BJ (cell line): Measurements from ENCODE around the gene GPR17. TPM values are rescaled to one million over a fixed set of nuclear protein-coding genes. Genes with fewer than 3 reads are reported as not detected.

Experiments used
- CTCF ChIA-PET: fragments of 350-600 bp; formaldehyde crosslinking; extraction: SDS; loops from one replicate; lab custom pipeline; 2021; ENCODE audit warnings: antibody characterized with exemption, inconsistent platforms; lab: Yijun Ruan, JAX
- POLR2A ChIA-PET: fragments of 300-600 bp; sonication (Branson Sonifier 250); formaldehyde crosslinking; extraction: SDS; loops from one replicate; lab custom pipeline; 2021; ENCODE audit warnings: antibody characterized with exemption; lab: Charles Lee
- DNase-seq: peaks from one replicate; pipeline ENCODE4 v3.0.0-alpha.2; 2011; ENCODE audit warnings: low read depth
- H3K27me3 ChIP-seq: 2 replicates; pipeline ENCODE4 v1.6.0; 2011; ENCODE audit warnings: low read length; ENCODE audit not compliant: control insufficient read depth, insufficient read depth
- H3K36me3 ChIP-seq: 2 replicates; pipeline ENCODE4 v1.5.1; 2011; ENCODE audit warnings: low read length; ENCODE audit not compliant: control insufficient read depth, insufficient read depth
- H3K4me3 ChIP-seq: 2 replicates; pipeline ENCODE4 v1.5.1; 2011; ENCODE audit warnings: low read depth, mild to moderate bottlenecking, control low read depth, low read length
- CTCF ChIP-seq: IDR thresholded peaks from 2 replicates; pipeline ENCODE4 v1.5.1; 2011; ENCODE audit warnings: low read depth, mild to moderate bottlenecking, control low read depth, inconsistent platforms, low read length, moderate library complexity; ENCODE audit not compliant: insufficient read depth
- polyA plus RNA-seq: library from polyadenylated mRNA; depleted of rRNA; stranded (reverse); fragments of >200 nt; gene quantifications from 2 replicates; pipeline ENCODE4 v1.2.3, GENCODE V29; 2011

GPR17 gene
- polyA plus RNA-seq, 1 experiment = not detected

DNA sequence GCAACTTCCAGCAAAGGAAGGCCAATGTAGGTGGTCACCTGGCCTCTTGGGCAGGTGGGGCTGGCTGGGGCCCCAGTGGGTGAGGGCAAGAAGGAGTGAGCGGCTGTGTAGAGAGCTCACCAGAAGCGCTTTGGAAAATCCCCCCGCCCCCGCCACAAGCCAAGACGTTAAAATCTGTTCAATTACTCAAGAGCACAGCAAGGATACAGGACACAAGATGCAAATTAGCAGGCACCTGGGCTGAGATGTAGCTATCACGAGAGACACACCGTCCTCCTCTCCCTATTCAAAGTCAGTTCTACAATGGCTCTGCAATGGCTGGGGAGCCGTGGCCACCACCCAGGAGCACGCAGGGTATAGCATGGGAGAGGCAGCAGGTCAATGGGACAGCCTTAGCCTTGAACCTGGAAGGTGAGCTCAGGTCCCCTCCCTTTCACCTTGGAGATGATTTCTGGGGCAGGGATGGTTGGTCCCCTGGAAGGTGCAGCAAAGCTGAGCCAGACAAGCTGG is 38.5 kb upstream of the GPR17 start:
- ChIA-PET CTCF (interaction anchor here (7.1 kb wide), 1 partner anchor 16 kb away, joined by 37 read pairs; no protein-coding TSS in a partner anchor), POLR2A (no interaction called here)
- no peak for DNase-seq
- TF ChIP-seq CTCF = no peak
- no peaks in the 10 kb centered on the region for H3K27me3 ChIP-seq
- H3K4me3 ChIP-seq = no peak overlapping the region
- no peaks in the 10 kb centered on the region for H3K36me3 ChIP-seq

DNA sequence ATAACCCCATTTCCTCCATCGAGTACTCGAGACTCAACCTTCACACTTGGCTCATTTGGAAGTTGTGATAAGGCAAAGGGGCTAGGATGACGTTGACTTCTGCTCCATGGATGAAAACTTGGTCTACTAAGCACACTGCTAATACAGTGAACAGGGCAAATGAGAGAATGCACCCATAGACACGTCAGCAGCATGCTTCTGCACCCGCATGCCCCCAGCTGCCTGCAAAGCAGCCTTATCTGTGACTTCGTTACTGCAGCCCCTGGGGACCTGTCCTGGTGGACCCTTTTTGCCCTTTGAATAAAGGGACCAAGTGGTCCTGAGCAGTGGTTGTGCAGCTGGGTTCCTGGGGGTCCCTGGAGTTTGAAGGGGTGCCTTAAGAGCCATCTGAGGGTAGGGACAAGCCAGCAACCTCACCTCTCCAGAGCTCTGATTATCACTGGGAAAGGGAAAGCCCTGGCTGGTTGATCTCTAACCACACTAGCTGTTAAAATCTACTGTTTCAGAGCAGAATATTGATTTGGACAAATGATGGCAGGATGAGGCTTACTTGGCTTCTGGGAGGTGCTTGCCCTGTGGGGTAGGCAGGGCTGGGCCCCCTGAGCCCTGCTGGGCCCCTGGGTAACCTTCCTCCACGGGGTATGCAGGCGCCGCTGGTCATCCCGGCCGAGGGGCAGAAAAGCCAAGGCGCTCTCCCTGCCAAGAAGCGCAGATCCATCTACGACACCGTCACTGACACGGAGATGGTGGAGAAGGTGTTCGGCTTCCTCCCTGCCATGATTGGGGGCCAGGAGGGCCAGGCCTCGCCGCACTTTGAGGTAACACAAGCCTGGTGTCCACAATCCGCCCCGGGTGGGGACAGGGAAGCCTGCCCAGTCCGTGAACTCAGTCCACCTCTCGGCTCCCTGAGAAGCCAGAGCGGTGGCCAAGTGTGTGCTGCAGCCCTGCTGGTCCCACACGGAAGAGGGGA is 37.6 kb upstream of the GPR17 start:
- ChIA-PET POLR2A (no interaction called here), CTCF (interaction anchor here (7.1 kb wide), 1 partner anchor 17 kb away, joined by 37 read pairs; no protein-coding TSS in a partner anchor)
- Histone ChIP-seq H3K27me3 (no peaks in the 10 kb centered on the region), H3K36me3 (no peaks in the 10 kb centered on the region), H3K4me3 (no peak overlapping the region)
- no peak for TF ChIP-seq CTCF
- no peak for DNase-seq

- DNase-seq = no peak
- ChIA-PET POLR2A (no interaction called here), CTCF (interaction anchor here (7.1 kb wide), 1 partner anchor 18 kb away, joined by 37 read pairs; no protein-coding TSS in a partner anchor)
- H3K36me3 ChIP-seq = no peaks in the 10 kb centered on the region
- no peak for TF ChIP-seq CTCF
- H3K27me3 ChIP-seq = no peaks in the 10 kb centered on the region
- H3K4me3 ChIP-seq = no peak overlapping the region
Observed at GRCh38 chr2:127609031-127609751, 36.8 kb upstream of the GPR17 start.

DNA sequence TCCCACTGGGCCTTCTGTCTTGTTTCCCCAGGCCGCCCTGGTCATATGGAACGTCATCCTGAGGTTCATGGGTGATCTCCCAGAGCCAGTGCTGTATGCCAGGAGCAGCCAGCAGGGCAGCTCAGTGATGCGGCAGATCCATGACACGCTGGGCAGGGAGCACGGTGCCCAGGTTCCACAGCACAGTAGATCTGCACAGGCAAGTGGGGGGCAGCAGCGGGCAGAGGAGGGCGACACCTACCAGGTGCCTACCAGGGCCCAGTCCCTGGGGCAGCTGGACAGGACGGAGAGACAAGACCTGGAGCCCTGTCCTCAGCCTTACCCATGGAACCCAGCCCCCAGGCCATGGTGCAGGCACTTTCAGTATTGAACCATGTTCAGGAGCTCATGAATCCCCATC is 36.1 kb upstream of the GPR17 start:
- CTCF ChIA-PET = interaction anchor here (7.1 kb wide), 1 partner anchor 18 kb away, joined by 37 read pairs; no protein-coding TSS in a partner anchor
- H3K4me3 ChIP-seq = no peak overlapping the region
- TF ChIP-seq CTCF = no peak
- POLR2A ChIA-PET = no interaction called here
- H3K27me3 ChIP-seq = no peaks in the 10 kb centered on the region
- DNase-seq = no peak
- no peaks in the 10 kb centered on the region for H3K36me3 ChIP-seq
